NCI-H2227 treated with DMSO at 0.1 percent for 48 hours (cell line): ENCODE measurements around the gene GTPBP6.

ENCODE experiments used
- DNase-seq: peaks from one replicate; lab custom pipeline; 2025; lab: John Stamatoyannopoulos, UW

The GTPBP6 gene

GRCh38 chrX:318739-319578 is at the start of gene GTPBP6:
Gene GTPBP6 (minus strand): TSS chrX:318796. CDS start chrX:318787, 9 bp downstream.
- DNase-seq, result no peak

GRCh38 chrX:367866-368265 is 49.3 kb upstream of the GTPBP6 start:
- no peak for DNase-seq

- no peak for DNase-seq
Measured at GRCh38 chrX:367349-367748, 48.8 kb upstream of the GTPBP6 start.

- no peak for DNase-seq
Measured at GRCh38 chrX:363621-364375, 45.2 kb upstream of the GTPBP6 start.

- no peak for DNase-seq
Measured at GRCh38 chrX:362937-363620, 44.5 kb upstream of the GTPBP6 start.

GRCh38 chrX:362351-362750 is 43.8 kb upstream of the GTPBP6 start:
- no peak for DNase-seq

GRCh38 chrX:361231-362145 is 42.9 kb upstream of the GTPBP6 start:
- DNase-seq, result no peak

- no peak for DNase-seq
Measured at GRCh38 chrX:360496-361150, 42.0 kb upstream of the GTPBP6 start.

- no peak for DNase-seq
Measured at GRCh38 chrX:358651-359143, 40.1 kb upstream of the GTPBP6 start.

GRCh38 chrX:357693-358471 is 39.3 kb upstream of the GTPBP6 start:
- no peak for DNase-seq

GRCh38 chrX:357035-357692 is 38.6 kb upstream of the GTPBP6 start:
- no peak for DNase-seq

GRCh38 chrX:356385-357034 is 37.9 kb upstream of the GTPBP6 start:
- DNase-seq, result no peak

GRCh38 chrX:355329-356050 is 36.9 kb upstream of the GTPBP6 start:
- no peak for DNase-seq

GRCh38 chrX:353566-354535 is 35.3 kb upstream of the GTPBP6 start:
- DNase-seq, result no peak

- no peak for DNase-seq
Measured at GRCh38 chrX:352582-353314, 34.2 kb upstream of the GTPBP6 start.

- no peak for DNase-seq
Measured at GRCh38 chrX:352181-352580, 33.6 kb upstream of the GTPBP6 start.
